Neuronal stem cell (in vitro differentiated cells): ENCODE measurements around the gene SLC1A7.
"Not testable (repeated sequence)": the region's sequence is repeated elsewhere in the genome, so short reads cannot be mapped to it uniquely, and the experiment has no call there.

Experiments
- DNase-seq: peaks from one replicate; pipeline ENCODE4 v3.0.0-alpha.2; 2013; ENCODE audit warnings: low spot score
- H2AFZ ChIP-seq: one replicate; pipeline ENCODE4 v1.6.1; 2013; ENCODE audit warnings: mild to moderate bottlenecking, low read length, inconsistent platforms
- H2AK5ac ChIP-seq: 2 replicates; pipeline ENCODE4 v1.6.1; 2013; ENCODE audit warnings: low read depth, mild to moderate bottlenecking, inconsistent platforms, low read length, moderate library complexity, mixed read lengths
- H2BK120ac ChIP-seq: 2 replicates; pipeline ENCODE4 v1.6.1; 2013; ENCODE audit warnings: low read depth, mild to moderate bottlenecking, inconsistent platforms, low read length, moderate library complexity, mixed read lengths
- H2BK12ac ChIP-seq: one replicate; pipeline ENCODE4 v1.6.1; 2013; ENCODE audit warnings: low read length, inconsistent platforms
- H2BK15ac ChIP-seq: 2 replicates; pipeline ENCODE4 v1.6.1; 2013; ENCODE audit warnings: mild to moderate bottlenecking, low read length, inconsistent platforms, mixed read lengths
- H2BK5ac ChIP-seq: one replicate; pipeline ENCODE4 v1.6.1; 2013; ENCODE audit warnings: inconsistent platforms, mild to moderate bottlenecking, low read length, moderate library complexity
- H3K14ac ChIP-seq: one replicate; pipeline ENCODE4 v1.6.1; 2013; ENCODE audit warnings: low read length, inconsistent platforms
- H3K18ac ChIP-seq: 2 replicates; pipeline ENCODE4 v1.6.1; 2013; ENCODE audit warnings: low read length, inconsistent platforms
- H3K23ac ChIP-seq: 2 replicates; pipeline ENCODE4 v1.6.1; 2013; ENCODE audit warnings: low read depth, mild to moderate bottlenecking, mixed read lengths, low read length, inconsistent platforms; ENCODE audit not compliant: poor library complexity
- H3K27ac ChIP-seq: replicated peaks from 3 replicates; pipeline ENCODE4 v1.5.1; 2013; ENCODE audit warnings: low read length, inconsistent platforms
- H3K27me3 ChIP-seq, 3 experiments: 2 replicates each; pipeline ENCODE4 v1.6.1; 2013; ENCODE audit warnings: low read length in 3 of 3, mild to moderate bottlenecking in 2 of 3, inconsistent platforms in 1 of 3, low read depth in 1 of 3, mixed read lengths in 1 of 3, moderate library complexity in 1 of 3; ENCODE audit not compliant: control insufficient read depth in 3 of 3, insufficient read depth in 3 of 3
- H3K36me3 ChIP-seq, 2 donors: replicated peaks in 1 of 2; 2 replicates each; pipeline ENCODE4 v1.6.1; 2013; ENCODE audit warnings: low read length in 2 of 2; ENCODE audit not compliant: control insufficient read depth in 2 of 2, insufficient read depth in 2 of 2
- H3K4ac ChIP-seq: 2 replicates; pipeline ENCODE4 v1.6.1; 2013; ENCODE audit warnings: inconsistent platforms, mild to moderate bottlenecking, low read length, moderate library complexity
- H3K4me1 ChIP-seq, 2 donors: 1 replicate in 1 of 2; 2 replicates in 1 of 2; pipeline ENCODE4 v1.6.1; 2013; ENCODE audit warnings: low read length in 2 of 2, low read depth in 1 of 2; ENCODE audit not compliant: control insufficient read depth in 2 of 2, insufficient read depth in 1 of 2
- H3K4me2 ChIP-seq: one replicate; pipeline ENCODE4 v1.6.1; 2013; ENCODE audit warnings: mild to moderate bottlenecking, low read length, inconsistent platforms; ENCODE audit not compliant: insufficient read depth, poor library complexity, severe bottlenecking
- H3K4me3 ChIP-seq, 2 donors: 2 replicates each; pipeline ENCODE4 v1.5.1; 2013; ENCODE audit warnings: low read length in 2 of 2, mild to moderate bottlenecking in 2 of 2, inconsistent platforms in 1 of 2, moderate library complexity in 1 of 2
- H3K79me1 ChIP-seq: one replicate; pipeline ENCODE4 v1.6.1; 2013; ENCODE audit warnings: low read depth, mild to moderate bottlenecking, inconsistent platforms, low read length, moderate library complexity
- H3K9ac ChIP-seq: one replicate; pipeline ENCODE4 v1.6.1; 2013; ENCODE audit warnings: mild to moderate bottlenecking, low read depth, low read length, inconsistent platforms; ENCODE audit not compliant: poor library complexity
- H3K9me3 ChIP-seq, 2 donors: replicated peaks in 1 of 2; 2 replicates each; pipeline versions ENCODE3 to v1.6.1; 2013; ENCODE audit warnings: low read length in 2 of 2, mild to moderate bottlenecking in 2 of 2, inconsistent platforms in 1 of 2, low read depth in 1 of 2, mixed read lengths in 1 of 2, moderate library complexity in 1 of 2; ENCODE audit not compliant: control insufficient read depth in 2 of 2, insufficient read depth in 1 of 2
- H4K8ac ChIP-seq: one replicate; pipeline ENCODE4 v1.6.1; 2013; ENCODE audit warnings: low read depth, mild to moderate bottlenecking, inconsistent platforms, low read length, moderate library complexity
- H4K91ac ChIP-seq: one replicate; pipeline ENCODE4 v1.6.1; 2013; ENCODE audit warnings: low read length, low read depth, mild to moderate bottlenecking, inconsistent platforms; ENCODE audit not compliant: poor library complexity
- WGBS, 2 donors: extraction: QIAGEN DNeasy Blood & Tissue Kit; methylation state at CpG; one replicate each; pipeline ENCODE4 v1.1.7; 2013; ENCODE audit warnings: missing lambda C conversion rate in 2 of 2, mixed read lengths in 1 of 2; ENCODE audit not compliant: insufficient read length in 2 of 2, insufficient replicate concordance in 1 of 2; ENCODE audit errors: extremely low coverage in 2 of 2; 5-methylcytosine and 5-hydroxymethylcytosine counted together

The SLC1A7 gene

GRCh38 chr1:53187401-53187800 is 45.0 kb upstream of the SLC1A7 start:
- Histone ChIP-seq H2BK120ac (no peak overlapping the region), H3K27me3 (peaks cover 0 to 41% (median 0%) of the 10 kb centered on the region in 3 experiments), H4K8ac (no peak overlapping the region), H3K23ac (no peak overlapping the region), H3K9ac (no peak overlapping the region), H2BK15ac (no peak overlapping the region), H2BK5ac (no peak overlapping the region), H2AK5ac (no peak overlapping the region), H3K36me3 (no peaks in the 10 kb centered on the region), H3K79me1 (no peaks in the 10 kb centered on the region), H3K4me3 (no peak overlapping the region), H2BK12ac (no peak overlapping the region), H3K18ac (no peak overlapping the region), H3K4ac (no peak overlapping the region), H3K9me3 (no peaks in the 10 kb centered on the region), H3K4me1 (no peaks in the 10 kb centered on the region), H2AFZ (no peak overlapping the region), H3K4me2 (no peak overlapping the region), H3K14ac (no peak overlapping the region), H3K27ac (no peak overlapping the region), H4K91ac (no peak overlapping the region)
- no CpG with 5 or more reads among the region's 1 CpG for WGBS, 2 donors
- no peak for DNase-seq

- DNase-seq = no peak
- Histone ChIP-seq H2BK120ac (no peak overlapping the region), H3K4me1 (no peaks in the 10 kb centered on the region), H3K23ac (no peak overlapping the region), H2BK15ac (no peak overlapping the region), H4K91ac (no peak overlapping the region), H3K14ac (no peak overlapping the region), H3K18ac (no peak overlapping the region), H3K4me3 (no peak overlapping the region), H3K9me3 (no peaks in the 10 kb centered on the region), H4K8ac (no peak overlapping the region), H2BK12ac (no peak overlapping the region), H2AFZ (no peak overlapping the region), H2BK5ac (no peak overlapping the region), H3K27ac (no peak overlapping the region), H3K4ac (no peak overlapping the region), H3K4me2 (no peak overlapping the region), H3K27me3 (peaks cover 0 to 41% (median 0%) of the 10 kb centered on the region in 3 experiments), H3K36me3 (no peaks in the 10 kb centered on the region), H2AK5ac (no peak overlapping the region), H3K79me1 (no peaks in the 10 kb centered on the region), H3K9ac (no peak overlapping the region)
- no CpG with 5 or more reads among the region's 3 CpGs for WGBS, 2 donors
Observed at GRCh38 chr1:53186533-53186932, 44.1 kb upstream of the SLC1A7 start.

- H3K4me3 ChIP-seq, H3K14ac ChIP-seq, H2BK120ac ChIP-seq, H3K36me3 ChIP-seq, H3K79me1 ChIP-seq, H3K9me3 ChIP-seq, DNase-seq, H3K27ac ChIP-seq, H3K4me2 ChIP-seq, H3K18ac ChIP-seq, H4K91ac ChIP-seq, H2BK15ac ChIP-seq, H2AK5ac ChIP-seq, H4K8ac ChIP-seq, H3K23ac ChIP-seq, H3K4me1 ChIP-seq, H2AFZ ChIP-seq, H3K9ac ChIP-seq, H3K4ac ChIP-seq, H2BK12ac ChIP-seq, H2BK5ac ChIP-seq: not testable (repeated sequence)
- no CpG with 5 or more reads among the region's 2 CpGs for WGBS, 2 donors
- H3K27me3 ChIP-seq = peaks cover 0 to 44% (median 0%) of the 10 kb centered on the region in 3 experiments
Observed at GRCh38 chr1:53185955-53186297, 43.5 kb upstream of the SLC1A7 start.

GRCh38 chr1:53183095-53183990 is 40.9 kb upstream of the SLC1A7 start:
- WGBS, 2 donors = no CpG with 5 or more reads among the region's 6 CpGs
- H2BK5ac ChIP-seq = no peak overlapping the region
- no peak overlapping the region for H3K4ac ChIP-seq
- no peak overlapping the region for H3K4me2 ChIP-seq
- H3K4me3 ChIP-seq = no peak overlapping the region
- H3K27ac ChIP-seq = no peak overlapping the region
- no peaks in the 10 kb centered on the region for H3K9me3 ChIP-seq
- H4K8ac ChIP-seq = no peak overlapping the region
- H2BK12ac ChIP-seq = no peak overlapping the region
- H3K9ac ChIP-seq = no peak overlapping the region
- no peaks in the 10 kb centered on the region for H3K79me1 ChIP-seq
- H2BK15ac ChIP-seq = no peak overlapping the region
- H3K14ac ChIP-seq = no peak overlapping the region
- peaks cover 0 to 43% (median 0%) of the 10 kb centered on the region in 3 experiments for H3K27me3 ChIP-seq
- H2AK5ac ChIP-seq = no peak overlapping the region
- H3K23ac ChIP-seq = no peak overlapping the region
- H2BK120ac ChIP-seq = no peak overlapping the region
- no peak overlapping the region for H2AFZ ChIP-seq
- no peaks in the 10 kb centered on the region for H3K4me1 ChIP-seq
- no peaks in the 10 kb centered on the region for H3K36me3 ChIP-seq
- no peak for DNase-seq
- no peak overlapping the region for H4K91ac ChIP-seq
- H3K18ac ChIP-seq = no peak overlapping the region
